Mesothelial cell of epicardium (in vitro differentiated cells): Measurements from ENCODE around the gene SLC7A4. TPM values are rescaled to one million over a fixed set of nuclear protein-coding genes. Genes with fewer than 3 reads are reported as not detected.
"Not testable (repeated sequence)": the region's sequence is repeated elsewhere in the genome, so short reads cannot be mapped to it uniquely, and the experiment has no call there.

ENCODE experiments used
- DNase-seq, 2 experiments: peaks; one replicate each; pipeline ENCODE4 v3.0.0; 2021; ENCODE audit warnings: low spot score in 2 of 2; ENCODE audit not compliant: unreplicated experiment in 2 of 2
- H3K27ac Mint-ChIP-seq: 2 replicates; pipeline ENCODE4 v1.8.0; 2021; ENCODE audit warnings: mixed read lengths
- H3K27me3 Mint-ChIP-seq: 2 replicates; pipeline ENCODE4 v1.8.0; 2021; ENCODE audit warnings: low read depth, mixed read lengths
- H3K36me3 Mint-ChIP-seq: 2 replicates; pipeline ENCODE4 v1.8.0; 2021; ENCODE audit warnings: mixed read lengths
- H3K4me1 Mint-ChIP-seq: 2 replicates; pipeline ENCODE4 v1.8.0; 2021; ENCODE audit warnings: mixed read lengths
- H3K4me3 Mint-ChIP-seq: 2 replicates; pipeline ENCODE4 v1.8.0; 2021; ENCODE audit warnings: mild to moderate bottlenecking, moderate library complexity, mixed read lengths
- H3K9me3 Mint-ChIP-seq: 2 replicates; pipeline ENCODE4 v1.8.0; 2021; ENCODE audit warnings: mixed read lengths
- total RNA-seq: library from RNA; stranded (reverse); gene quantifications from 3 replicates; pipeline ENCODE4 v1.2.1, GENCODE V29; 2021
- TF ChIP-seq, protein P1 (sequence below): fragments of 200-600 bp; sonication (generic); IDR thresholded peaks from one replicate; pipeline ENCODE4 v1.5.0; 2021; ENCODE audit warnings: antibody characterized with exemption; ENCODE audit not compliant: unreplicated experiment

Gene SLC7A4
- total RNA-seq, 1 donor from 2014 or later: 3.2 TPM

DNA sequence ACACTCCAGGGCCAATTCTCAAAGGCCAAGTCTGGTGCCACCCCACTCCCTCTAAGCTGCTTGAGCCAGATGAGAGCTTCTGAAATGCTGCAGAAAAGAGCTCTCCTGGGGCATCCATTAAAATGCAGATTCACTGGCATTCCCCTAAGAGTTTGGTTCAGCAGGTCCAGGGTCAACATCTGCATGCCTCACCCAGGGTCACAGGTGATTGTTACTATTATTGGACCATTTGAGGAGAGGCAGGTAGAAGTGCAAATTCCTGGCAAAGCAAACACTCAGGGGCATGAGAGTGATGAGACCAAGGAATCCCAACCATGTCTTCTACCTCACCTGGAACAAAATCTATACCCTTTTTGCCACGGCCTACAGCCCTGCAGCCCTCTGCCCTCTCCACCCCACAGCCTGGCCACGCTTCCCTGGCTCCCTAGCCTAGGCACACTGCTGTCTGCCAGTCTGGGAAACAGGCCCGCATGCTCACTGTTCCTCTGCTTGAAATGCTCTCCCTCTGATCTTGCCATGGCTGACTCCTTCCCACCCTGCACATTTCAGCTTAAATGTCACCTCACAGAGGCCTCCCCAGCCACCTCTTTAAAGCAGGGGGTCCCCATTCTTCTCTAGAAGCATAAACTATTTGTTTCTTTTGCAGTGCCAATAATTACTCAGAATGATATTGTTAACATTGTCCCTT is 21.8 kb downstream of the SLC7A4 start:
- H3K4me1 Mint-ChIP-seq: peaks cover 24% of the 10 kb centered on the region
- no peaks in the 10 kb centered on the region for H3K36me3 Mint-ChIP-seq
- no peaks in the 10 kb centered on the region for H3K27me3 Mint-ChIP-seq
- no peak overlapping the region for H3K27ac Mint-ChIP-seq
- DNase-seq: no peak
- TF ChIP-seq, protein P1, sequence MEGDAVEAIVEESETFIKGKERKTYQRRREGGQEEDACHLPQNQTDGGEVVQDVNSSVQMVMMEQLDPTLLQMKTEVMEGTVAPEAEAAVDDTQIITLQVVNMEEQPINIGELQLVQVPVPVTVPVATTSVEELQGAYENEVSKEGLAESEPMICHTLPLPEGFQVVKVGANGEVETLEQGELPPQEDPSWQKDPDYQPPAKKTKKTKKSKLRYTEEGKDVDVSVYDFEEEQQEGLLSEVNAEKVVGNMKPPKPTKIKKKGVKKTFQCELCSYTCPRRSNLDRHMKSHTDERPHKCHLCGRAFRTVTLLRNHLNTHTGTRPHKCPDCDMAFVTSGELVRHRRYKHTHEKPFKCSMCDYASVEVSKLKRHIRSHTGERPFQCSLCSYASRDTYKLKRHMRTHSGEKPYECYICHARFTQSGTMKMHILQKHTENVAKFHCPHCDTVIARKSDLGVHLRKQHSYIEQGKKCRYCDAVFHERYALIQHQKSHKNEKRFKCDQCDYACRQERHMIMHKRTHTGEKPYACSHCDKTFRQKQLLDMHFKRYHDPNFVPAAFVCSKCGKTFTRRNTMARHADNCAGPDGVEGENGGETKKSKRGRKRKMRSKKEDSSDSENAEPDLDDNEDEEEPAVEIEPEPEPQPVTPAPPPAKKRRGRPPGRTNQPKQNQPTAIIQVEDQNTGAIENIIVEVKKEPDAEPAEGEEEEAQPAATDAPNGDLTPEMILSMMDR: no peak
- no peaks in the 10 kb centered on the region for H3K9me3 Mint-ChIP-seq
- no peak overlapping the region for H3K4me3 Mint-ChIP-seq

DNA sequence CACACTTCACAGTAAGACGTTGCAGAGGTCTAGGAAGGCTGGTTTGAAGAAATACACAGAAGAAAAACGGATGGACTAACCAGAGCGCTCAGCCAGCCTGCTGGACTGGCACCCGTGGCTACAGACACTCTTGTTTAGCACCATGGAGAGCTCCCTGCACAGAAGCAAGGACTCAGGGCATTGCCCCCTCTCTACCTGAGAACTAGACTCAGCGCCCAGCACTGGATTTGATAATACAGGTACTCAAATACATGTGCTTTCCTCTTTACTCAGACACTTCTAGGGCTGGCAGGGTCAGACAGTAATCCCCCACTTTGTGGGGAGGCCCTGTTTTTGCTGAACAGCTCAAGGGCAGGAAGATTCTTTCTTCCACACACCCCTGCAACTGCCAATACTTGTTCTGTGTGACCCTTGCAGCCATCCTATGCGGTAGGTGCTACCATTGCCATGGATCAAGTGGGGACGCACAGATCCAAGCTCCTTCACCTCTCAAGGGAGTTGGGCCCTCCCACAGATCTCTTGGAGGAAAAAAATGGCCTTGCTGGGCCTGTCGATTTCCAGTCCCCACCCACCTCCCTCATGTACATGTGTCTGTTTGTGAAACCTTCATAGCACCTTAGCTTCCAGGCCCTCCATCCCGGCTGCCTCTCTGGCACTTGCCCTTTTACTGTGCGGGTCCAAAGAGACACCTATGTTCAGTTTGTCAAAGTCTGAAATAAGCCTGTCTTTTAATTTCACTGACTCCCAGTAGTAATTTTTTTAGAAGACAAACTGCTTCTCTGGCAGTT is 22.5 kb downstream of the SLC7A4 start:
- H3K9me3 Mint-ChIP-seq: no peaks in the 10 kb centered on the region
- peaks cover 16% of the 10 kb centered on the region for H3K4me1 Mint-ChIP-seq
- H3K4me3 Mint-ChIP-seq: no peak overlapping the region
- no peak overlapping the region for H3K27ac Mint-ChIP-seq
- peak in 1 of 2 experiments; percentile 71 for DNase-seq
- TF ChIP-seq, protein P1: no peak
- H3K36me3 Mint-ChIP-seq: no peaks in the 10 kb centered on the region
- H3K27me3 Mint-ChIP-seq: no peaks in the 10 kb centered on the region

DNA sequence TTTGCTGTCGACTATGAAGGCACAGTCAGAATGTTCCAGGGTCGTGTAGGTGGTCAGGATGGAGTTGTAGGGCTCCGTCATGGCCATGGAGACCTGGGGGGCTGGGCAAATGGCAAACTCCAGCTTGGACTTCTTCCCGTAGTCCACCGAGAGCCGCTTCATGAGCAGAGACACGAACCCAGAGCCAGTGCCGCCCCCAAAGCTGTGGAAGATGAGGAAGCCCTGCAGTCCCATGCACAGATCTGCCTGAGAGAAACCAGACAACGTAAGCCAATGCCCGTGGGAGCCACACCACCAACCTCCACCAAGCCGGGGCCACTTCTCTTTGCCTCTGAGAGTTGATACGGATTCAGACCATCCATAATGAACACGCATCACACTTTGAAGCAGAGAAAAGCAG is 23.2 kb downstream of the SLC7A4 start:
- DNase-seq, H3K27me3 Mint-ChIP-seq, H3K9me3 Mint-ChIP-seq, H3K27ac Mint-ChIP-seq, H3K4me3 Mint-ChIP-seq, H3K36me3 Mint-ChIP-seq: not testable (repeated sequence)
- H3K4me1 Mint-ChIP-seq: peaks cover 10% of the 10 kb centered on the region

DNA sequence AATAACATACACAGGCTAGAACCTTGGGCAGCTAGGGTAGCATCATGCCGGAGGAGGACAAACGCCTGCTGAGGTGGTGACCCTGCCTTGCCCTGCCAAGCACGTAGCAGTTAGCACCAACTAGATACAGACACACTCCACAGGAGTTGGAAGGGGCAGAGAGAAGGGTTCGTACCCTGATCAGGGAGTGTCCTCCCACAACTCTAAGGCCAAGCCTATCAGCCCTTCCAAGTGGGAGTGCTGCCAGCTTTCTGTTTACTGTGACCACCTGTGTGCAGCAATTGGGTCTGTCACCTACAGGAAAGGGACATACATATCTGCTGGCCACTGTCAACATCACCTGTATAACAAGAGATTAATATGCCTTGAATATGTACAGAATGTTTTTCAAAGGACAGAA is 28.6 kb downstream of the SLC7A4 start:
- Mint-ChIP-seq H3K27me3 (no peaks in the 10 kb centered on the region), H3K9me3 (no peaks in the 10 kb centered on the region), H3K4me3 (peak overlapping the region; percentile 89), H3K27ac (peak overlapping the region; percentile 99), H3K36me3 (no peaks in the 10 kb centered on the region), H3K4me1 (peaks cover 31% of the 10 kb centered on the region)
- no peak for DNase-seq
- TF ChIP-seq, protein P1: no peak

DNA sequence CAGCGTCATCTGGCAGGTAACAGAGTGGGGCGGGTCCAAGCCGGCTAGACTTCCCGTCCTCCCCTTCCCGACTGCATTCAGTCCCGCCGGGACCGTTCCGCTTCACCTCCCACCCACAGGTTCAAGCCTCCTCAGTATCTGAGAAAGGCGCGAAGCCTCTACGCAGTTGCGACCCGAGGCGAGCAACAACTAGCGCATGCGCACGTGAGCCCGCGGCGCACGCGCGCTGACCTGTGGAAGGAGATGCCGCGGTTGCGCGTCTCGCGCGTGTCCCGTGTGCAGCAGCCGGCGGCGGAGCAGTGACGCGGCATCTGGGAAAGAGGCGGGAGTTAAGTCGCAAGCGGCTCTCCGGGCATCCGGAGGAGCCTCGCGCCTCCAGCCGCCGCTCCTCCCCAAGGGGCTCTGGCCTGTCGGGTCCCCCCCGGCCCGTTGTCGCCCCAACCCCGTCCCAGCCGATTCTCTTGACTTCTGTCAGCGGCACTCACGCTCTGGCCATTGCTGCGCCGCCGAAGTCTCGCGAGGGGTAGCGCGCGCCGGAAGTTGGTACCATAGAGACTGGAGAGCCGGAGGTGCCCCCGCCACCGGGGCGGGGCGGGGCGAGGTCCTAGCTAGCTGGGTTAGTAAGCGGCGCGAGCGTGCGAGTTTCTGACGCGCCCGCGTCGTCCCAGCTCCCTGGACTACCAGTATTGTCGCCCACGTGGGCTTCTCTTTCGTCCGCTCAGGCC is 30.6 kb downstream of the SLC7A4 start, which contains the start of gene THAP7:
TSS of gene THAP7 (minus strand) at position 518 of the 725 bp plus-strand sequence. CDS start at position 311, 207 bp downstream.
- no peaks in the 10 kb centered on the region for H3K36me3 Mint-ChIP-seq
- H3K9me3 Mint-ChIP-seq: no peaks in the 10 kb centered on the region
- no peaks in the 10 kb centered on the region for H3K27me3 Mint-ChIP-seq
- TF ChIP-seq, protein P1: no peak
- H3K27ac Mint-ChIP-seq: peak within 1 kb of the TSS; percentile 99
- peak; percentile 90 to 94 for DNase-seq
- peak within 1 kb of the TSS; percentile 89 for H3K4me3 Mint-ChIP-seq
- peaks cover 31% of the 10 kb centered on the region for H3K4me1 Mint-ChIP-seq
